Mammary epithelial cell (primary cell): Measurements from ENCODE around the gene GID4.

Experiments used
- EZH2 ChIP-seq: IDR thresholded peaks from 2 replicates; pipeline ENCODE4 v1.6.1; 2012; ENCODE audit warnings: low read length, inconsistent platforms, borderline replicate concordance
- TF ChIP-seq, protein P1 (sequence below), 2 donors: IDR thresholded peaks in 1 of 2; conservative IDR thresholded peaks in 1 of 2; 2 replicates each; pipeline ENCODE4 v1.5.1; 2011 to 2012; ENCODE audit warnings: inconsistent platforms in 2 of 2, low read length in 2 of 2, mild to moderate bottlenecking in 2 of 2, control low read depth in 1 of 2, low read depth in 1 of 2; ENCODE audit not compliant: insufficient read depth in 1 of 2; ENCODE audit errors: extremely low read depth in 1 of 2

- TF ChIP-seq, protein P1, sequence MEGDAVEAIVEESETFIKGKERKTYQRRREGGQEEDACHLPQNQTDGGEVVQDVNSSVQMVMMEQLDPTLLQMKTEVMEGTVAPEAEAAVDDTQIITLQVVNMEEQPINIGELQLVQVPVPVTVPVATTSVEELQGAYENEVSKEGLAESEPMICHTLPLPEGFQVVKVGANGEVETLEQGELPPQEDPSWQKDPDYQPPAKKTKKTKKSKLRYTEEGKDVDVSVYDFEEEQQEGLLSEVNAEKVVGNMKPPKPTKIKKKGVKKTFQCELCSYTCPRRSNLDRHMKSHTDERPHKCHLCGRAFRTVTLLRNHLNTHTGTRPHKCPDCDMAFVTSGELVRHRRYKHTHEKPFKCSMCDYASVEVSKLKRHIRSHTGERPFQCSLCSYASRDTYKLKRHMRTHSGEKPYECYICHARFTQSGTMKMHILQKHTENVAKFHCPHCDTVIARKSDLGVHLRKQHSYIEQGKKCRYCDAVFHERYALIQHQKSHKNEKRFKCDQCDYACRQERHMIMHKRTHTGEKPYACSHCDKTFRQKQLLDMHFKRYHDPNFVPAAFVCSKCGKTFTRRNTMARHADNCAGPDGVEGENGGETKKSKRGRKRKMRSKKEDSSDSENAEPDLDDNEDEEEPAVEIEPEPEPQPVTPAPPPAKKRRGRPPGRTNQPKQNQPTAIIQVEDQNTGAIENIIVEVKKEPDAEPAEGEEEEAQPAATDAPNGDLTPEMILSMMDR (conservative IDR thresholded peaks at IDR 0.05 in 1 of 2, IDR thresholded peaks at IDR 0.05 in 1 of 2; ENCODE audit: extremely low read depth in 1 of 2, insufficient read depth in 1 of 2, low read depth in 1 of 2, low read length in 2 of 2) = no peak
- no peak for TF ChIP-seq EZH2
Observed at GRCh38 chr17:18044609-18045008, 5.4 kb downstream of the GID4 start.
